ENCODE results near the gene MED27.

DNA sequence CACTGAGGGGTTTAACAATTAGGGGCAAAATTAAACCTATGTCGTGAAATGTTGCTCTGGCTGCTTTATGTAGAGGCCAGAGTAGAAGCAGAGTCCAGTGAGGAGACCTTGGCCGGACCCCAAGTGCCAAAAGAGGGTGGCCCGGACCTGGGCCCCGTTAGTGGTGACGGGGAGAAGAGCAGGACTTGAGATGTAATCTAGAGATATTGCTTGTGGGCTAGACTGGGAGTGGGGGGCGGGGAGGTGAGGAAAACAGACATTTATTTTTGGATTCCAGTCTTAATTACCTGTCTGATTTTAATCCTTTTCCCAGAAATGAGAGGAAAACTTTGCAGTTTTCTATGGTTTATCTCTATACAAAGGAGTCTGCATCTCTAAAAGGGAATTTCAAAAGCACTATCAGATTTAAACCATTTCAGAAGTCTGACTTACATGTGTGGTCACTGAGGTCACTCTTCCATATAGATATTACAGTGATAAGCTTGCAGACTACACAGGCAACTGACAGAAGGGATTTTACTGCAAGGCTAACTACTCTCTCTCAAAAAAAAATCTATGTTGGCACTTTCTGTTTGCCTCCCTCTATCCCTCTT is 108.1 kb downstream of the MED27 start:
- TF ChIP-seq ZNF274 (IDR thresholded peaks at IDR 0.05; ENCODE audit: low read depth, low read length) (no peak), SUZ12 (IDR thresholded peaks at IDR 0.05; ENCODE audit: extremely low read depth, insufficient read depth, insufficient read length) (no peak), YY1 (IDR thresholded peaks at IDR 0.05; ENCODE audit: insufficient read depth, insufficient read length) (no peak)

Data from NT2/D1 (cell line).